HEK293T (cell line): ENCODE results near the gene CD52.

Experiments
- CTCF ChIA-PET: fragments of 350-600 bp; formaldehyde crosslinking; extraction: SDS; loops from one replicate; lab custom pipeline; 2021; ENCODE audit warnings: antibody characterized with exemption, inconsistent platforms; lab: Yijun Ruan, JAX
- POLR2A ChIA-PET: fragments of 350-600 bp; formaldehyde crosslinking; extraction: SDS; loops from one replicate; lab custom pipeline; 2020; ENCODE audit warnings: antibody characterized with exemption, inconsistent platforms; lab: Yijun Ruan, JAX
- DNase-seq: peaks from one replicate; pipeline ENCODE4 v3.0.0; 2012; ENCODE audit warnings: mixed read lengths; ENCODE audit errors: extremely low spot score
- ARNT ChIP-seq: fragments of 450-650 bp; IDR thresholded peaks from 2 replicates; pipeline ENCODE4 v1.6.1; 2017; ENCODE audit warnings: mild to moderate bottlenecking
- CTBP1 ChIP-seq: fragments of 450-650 bp; IDR thresholded peaks from 2 replicates; pipeline ENCODE4 v1.6.1; 2016; ENCODE audit warnings: borderline replicate concordance
- ELF4 ChIP-seq: fragments of 450-650 bp; IDR thresholded peaks from 2 replicates; pipeline ENCODE4 v1.6.1; 2017; ENCODE audit warnings: antibody characterized with exemption
- FOXA1 ChIP-seq: fragments of 450-650 bp; IDR thresholded peaks from 2 replicates; pipeline ENCODE4 v1.6.1; 2016; ENCODE audit warnings: mild to moderate bottlenecking
- FOXK2 ChIP-seq: fragments of 450-650 bp; IDR thresholded peaks from 2 replicates; pipeline ENCODE4 v1.6.1; 2016; ENCODE audit warnings: mild to moderate bottlenecking
- FOXM1 ChIP-seq: fragments of 450-650 bp; IDR thresholded peaks from 2 replicates; pipeline ENCODE4 v1.6.1; 2017; ENCODE audit warnings: mild to moderate bottlenecking, borderline replicate concordance
- HDGF ChIP-seq: fragments of 450-650 bp; IDR thresholded peaks from 2 replicates; pipeline ENCODE4 v1.6.1; 2017; ENCODE audit warnings: antibody characterized with exemption, borderline replicate concordance
- LEF1 ChIP-seq: fragments of 450-650 bp; IDR thresholded peaks from 2 replicates; pipeline ENCODE4 v1.6.1; 2017; ENCODE audit warnings: mild to moderate bottlenecking, borderline replicate concordance
- NFRKB ChIP-seq: fragments of 450-650 bp; IDR thresholded peaks from 2 replicates; pipeline ENCODE4 v1.6.1; 2016; ENCODE audit warnings: mild to moderate bottlenecking, moderate library complexity
- SUZ12 ChIP-seq: fragments of 450-650 bp; IDR thresholded peaks from 2 replicates; pipeline ENCODE4 v1.6.1; 2016; ENCODE audit warnings: mild to moderate bottlenecking
- TARDBP ChIP-seq: fragments of 450-650 bp; IDR thresholded peaks from 2 replicates; pipeline ENCODE4 v1.6.1; 2016
- ZNF384 ChIP-seq: fragments of 450-650 bp; IDR thresholded peaks from 2 replicates; pipeline ENCODE4 v1.6.1; 2016
- TF ChIP-seq, protein P1 (sequence below): fragments of 450-650 bp; IDR thresholded peaks from 2 replicates; pipeline ENCODE4 v1.6.1; 2016

CD52 gene

GRCh38 chr1:26368486-26368885 lies 50.7 kb downstream of the CD52 start:
- TF ChIP-seq ZNF384 = no peak
- TF ChIP-seq ARNT = no peak
- no peak for TF ChIP-seq SUZ12
- TF ChIP-seq NFRKB = no peak
- TF ChIP-seq LEF1 = no peak
- no peak for TF ChIP-seq HDGF
- no peak for TF ChIP-seq FOXM1
- no peak for TF ChIP-seq TARDBP
- TF ChIP-seq ELF4 = no peak
- no peak for TF ChIP-seq FOXA1
- TF ChIP-seq, protein P1, sequence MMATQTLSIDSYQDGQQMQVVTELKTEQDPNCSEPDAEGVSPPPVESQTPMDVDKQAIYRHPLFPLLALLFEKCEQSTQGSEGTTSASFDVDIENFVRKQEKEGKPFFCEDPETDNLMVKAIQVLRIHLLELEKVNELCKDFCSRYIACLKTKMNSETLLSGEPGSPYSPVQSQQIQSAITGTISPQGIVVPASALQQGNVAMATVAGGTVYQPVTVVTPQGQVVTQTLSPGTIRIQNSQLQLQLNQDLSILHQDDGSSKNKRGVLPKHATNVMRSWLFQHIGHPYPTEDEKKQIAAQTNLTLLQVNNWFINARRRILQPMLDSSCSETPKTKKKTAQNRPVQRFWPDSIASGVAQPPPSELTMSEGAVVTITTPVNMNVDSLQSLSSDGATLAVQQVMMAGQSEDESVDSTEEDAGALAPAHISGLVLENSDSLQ = no peak
- no peak for TF ChIP-seq CTBP1
- TF ChIP-seq FOXK2 = no peak
- DNase-seq = no peak
- CTCF ChIA-PET = no interaction called here
- POLR2A ChIA-PET = no interaction called here
